HL-60 (cell line): ENCODE measurements around the gene CREBL2.
"Not testable (repeated sequence)": the region's sequence is repeated elsewhere in the genome, so short reads cannot be mapped to it uniquely, and the experiment has no call there.

ENCODE experiments used
- CTCF ChIP-seq: IDR thresholded peaks from one replicate; pipeline ENCODE4 v1.5.1; 2011; ENCODE audit warnings: low read length, control low read depth, inconsistent platforms; ENCODE audit not compliant: insufficient read depth
- POLR2AphosphoS5 ChIP-seq: IDR thresholded peaks from 2 replicates; pipeline ENCODE4 v1.6.1; 2012; ENCODE audit warnings: low read depth

GRCh38 chr12:12595929-12596328 is 15.7 kb upstream of the CREBL2 start:
- not testable (repeated sequence) for TF ChIP-seq POLR2AphosphoS5, CTCF
